Ishikawa (cell line): ENCODE measurements around the gene CEP112.

Experiments
- CREB1 ChIP-seq: IDR thresholded peaks from 2 replicates; pipeline ENCODE4 v1.6.1; 2012; ENCODE audit warnings: low read depth
- EGR1 ChIP-seq: IDR thresholded peaks from 2 replicates; pipeline ENCODE4 v1.6.1; 2012
- EP300 ChIP-seq: IDR thresholded peaks from 2 replicates; pipeline ENCODE4 v1.6.1; 2012; ENCODE audit warnings: borderline replicate concordance
- FOXM1 ChIP-seq: IDR thresholded peaks from 2 replicates; pipeline ENCODE4 v1.6.1; 2012; ENCODE audit warnings: low read depth, borderline replicate concordance
- NFIC ChIP-seq: IDR thresholded peaks from 2 replicates; pipeline ENCODE4 v1.6.1; 2012
- RAD21 ChIP-seq: IDR thresholded peaks from 2 replicates; pipeline ENCODE4 v1.6.1; 2012; ENCODE audit warnings: low read depth
- REST ChIP-seq: IDR thresholded peaks from 2 replicates; pipeline ENCODE4 v1.6.1; 2012; ENCODE audit warnings: low read depth, mild to moderate bottlenecking
- TAF1 ChIP-seq: IDR thresholded peaks from 2 replicates; pipeline ENCODE4 v1.6.1; 2012; ENCODE audit warnings: low read depth, mild to moderate bottlenecking
- TCF12 ChIP-seq: IDR thresholded peaks from 2 replicates; pipeline ENCODE4 v1.6.1; 2012; ENCODE audit warnings: low read depth
- TEAD4 ChIP-seq: IDR thresholded peaks from 2 replicates; pipeline ENCODE4 v1.6.1; 2012
- YY1 ChIP-seq: IDR thresholded peaks from 2 replicates; pipeline ENCODE4 v1.6.1; 2012; ENCODE audit warnings: low read depth
- ZBTB7A ChIP-seq: IDR thresholded peaks from 2 replicates; pipeline ENCODE4 v1.6.1; 2012; ENCODE audit warnings: low read depth
- TF ChIP-seq, protein P1 (sequence below): IDR thresholded peaks from 2 replicates; pipeline ENCODE4 v1.6.1; 2012
- TF ChIP-seq, protein P2 (sequence below): IDR thresholded peaks from 2 replicates; pipeline ENCODE4 v1.6.1; 2012

GRCh38 chr17:65913326-65913850, 278.5 kb downstream of the CEP112 start:
- TF ChIP-seq TEAD4 (no peak), ZBTB7A (no peak), TAF1 (no peak), EP300 (no peak), CREB1 (no peak), REST (no peak), YY1 (no peak), RAD21 (no peak), TCF12 (no peak), EGR1 (no peak), FOXM1 (no peak), NFIC (no peak)
- TF ChIP-seq, protein P1, sequence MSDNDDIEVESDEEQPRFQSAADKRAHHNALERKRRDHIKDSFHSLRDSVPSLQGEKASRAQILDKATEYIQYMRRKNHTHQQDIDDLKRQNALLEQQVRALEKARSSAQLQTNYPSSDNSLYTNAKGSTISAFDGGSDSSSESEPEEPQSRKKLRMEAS = no peak
- TF ChIP-seq, protein P2, sequence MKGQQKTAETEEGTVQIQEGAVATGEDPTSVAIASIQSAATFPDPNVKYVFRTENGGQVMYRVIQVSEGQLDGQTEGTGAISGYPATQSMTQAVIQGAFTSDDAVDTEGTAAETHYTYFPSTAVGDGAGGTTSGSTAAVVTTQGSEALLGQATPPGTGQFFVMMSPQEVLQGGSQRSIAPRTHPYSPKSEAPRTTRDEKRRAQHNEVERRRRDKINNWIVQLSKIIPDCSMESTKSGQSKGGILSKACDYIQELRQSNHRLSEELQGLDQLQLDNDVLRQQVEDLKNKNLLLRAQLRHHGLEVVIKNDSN = no peak
